HepG2 (cell line): ENCODE measurements around the gene ACAA2. TPM values are rescaled to one million over a fixed set of nuclear protein-coding genes. Genes with fewer than 3 reads are reported as not detected.

ENCODE experiments used
- CERS6 ChIP-seq: sonication (generic); formaldehyde crosslinking; IDR thresholded peaks from 2 replicates; pipeline ENCODE4 v1.5.0; 2020; ENCODE audit warnings: missing genetic modification reagents
- MXI1 ChIP-seq: IDR thresholded peaks from 3 replicates; pipeline ENCODE4 v1.6.1; 2012; ENCODE audit warnings: low read depth, low read length, inconsistent platforms, borderline replicate concordance
- NCOA2 ChIP-seq: sonication (generic); formaldehyde crosslinking; IDR thresholded peaks from 2 replicates; pipeline ENCODE4 v1.8.0; 2022; ENCODE audit warnings: inconsistent platforms
- ONECUT2 ChIP-seq: sonication (generic); formaldehyde crosslinking; IDR thresholded peaks from 2 replicates; pipeline ENCODE4 v1.4.0; 2020; ENCODE audit warnings: missing genetic modification reagents
- SOX5 ChIP-seq: IDR thresholded peaks from 2 replicates; pipeline ENCODE4 v1.6.1; 2016; ENCODE audit warnings: borderline replicate concordance
- SP5 ChIP-seq: IDR thresholded peaks from 2 replicates; pipeline ENCODE4 v1.6.1; 2016; ENCODE audit warnings: low read depth, borderline replicate concordance
- TAF15 ChIP-seq: fragments of 200-400 bp; formaldehyde crosslinking; IDR thresholded peaks from one replicate; pipeline ENCODE4 v1.6.1; 2018; ENCODE audit warnings: mild to moderate bottlenecking, low read depth, low read length; ENCODE audit not compliant: poor library complexity, severe bottlenecking
- TCF7 ChIP-seq: sonication (generic); IDR thresholded peaks from 2 replicates; pipeline ENCODE4 v1.6.1; 2016; ENCODE audit warnings: antibody characterized with exemption, low read depth
- TFAP4 ChIP-seq: sonication (generic); IDR thresholded peaks from 2 replicates; pipeline ENCODE4 v1.6.1; 2016; ENCODE audit warnings: low read depth, borderline replicate concordance
- THRA ChIP-seq: sonication (generic); formaldehyde crosslinking; IDR thresholded peaks from 2 replicates; pipeline ENCODE4 v1.4.0; 2020; ENCODE audit warnings: missing genetic modification reagents, borderline replicate concordance
- ZBTB1 ChIP-seq: sonication (generic); formaldehyde crosslinking; IDR thresholded peaks from 2 replicates; pipeline ENCODE4 v1.4.0; 2020; ENCODE audit warnings: missing genetic modification reagents, borderline replicate concordance
- ZBTB34 ChIP-seq: sonication (generic); formaldehyde crosslinking; IDR thresholded peaks from 2 replicates; pipeline ENCODE4 v1.8.0; 2022; ENCODE audit warnings: mild to moderate bottlenecking, missing genetic modification reagents
- ZBTB39 ChIP-seq: sonication (generic); formaldehyde crosslinking; IDR thresholded peaks from 2 replicates; pipeline ENCODE4 v1.5.0; 2020; ENCODE audit warnings: missing genetic modification reagents
- ZGPAT ChIP-seq: IDR thresholded peaks from 2 replicates; pipeline ENCODE4 v1.6.1; 2016; ENCODE audit warnings: mild to moderate bottlenecking
- ZNF235 ChIP-seq: sonication (generic); formaldehyde crosslinking; IDR thresholded peaks from 2 replicates; pipeline ENCODE4 v1.8.1; 2023; ENCODE audit warnings: mild to moderate bottlenecking, missing genetic modification reagents, borderline replicate concordance
- ZNF503 ChIP-seq: sonication (generic); formaldehyde crosslinking; IDR thresholded peaks from 2 replicates; pipeline ENCODE4 v1.4.0; 2020; ENCODE audit warnings: missing genetic modification reagents
- ZNF639 ChIP-seq: conservative IDR thresholded peaks from 2 replicates; pipeline ENCODE4 v1.6.1; 2018; ENCODE audit warnings: missing genetic modification reagents
- ZNF713 ChIP-seq: sonication (generic); formaldehyde crosslinking; IDR thresholded peaks from 2 replicates; pipeline ENCODE4 v1.4.0; 2020; ENCODE audit warnings: mild to moderate bottlenecking, missing genetic modification reagents
- polyA plus RNA-seq, 8 experiments: library from polyadenylated mRNA; depleted of rRNA in 3 of 8; stranded (reverse) in 7 of 8; unstranded in 1 of 8; fragments of >200 nt; fragmentation: Illumina TruSeq in 4 of 8; extraction: Trizol in 4 of 8; gene quantifications; 2 replicates each; pipeline versions ENCODE4 v1.2.1 to v1.2.3, GENCODE V29; 2011 to 2016; ENCODE audit warnings: low read depth in 4 of 8, missing spikeins in 1 of 8, mixed read lengths in 1 of 8; ENCODE audit not compliant: insufficient read depth in 1 of 8
- total RNA-seq, 5 experiments: library from RNA; depleted of rRNA; stranded (reverse); fragments of >200 nt; fragmentation: Illumina TruSeq; extraction: Trizol; gene quantifications; 2 replicates each; pipeline ENCODE4 v1.2.3, GENCODE V29; 2016; ENCODE audit warnings: low read depth in 1 of 5

The ACAA2 gene
- total and polyA plus RNA-seq, 2 of the 13 experiments (the other 11 are each of a cell fraction or from before 2014, with no cell fraction given), result 51.6 to 182 TPM

GRCh38 chr18:49832221-49832647 lies 18.9 kb upstream of the ACAA2 start (continued):
- TF ChIP-seq TFAP4 (peak; percentile 76; the same call in 1 of the 2 replicates), TCF7 (peak; percentile 68), SOX5 (CRISPR knock-in tag) (peak; percentile 91), ZBTB1 (no peak), THRA (CRISPR knock-in tag) (no peak; the same call in 1 of the 2 replicates), ZNF503 (CRISPR knock-in tag) (peak; percentile 82), MXI1 (0 out of 3 replicates have a peak, but pooled peaks have one; percentile 12), ONECUT2 (CRISPR knock-in tag) (peak; percentile 96), ZBTB34 (CRISPR knock-in tag) (peak; percentile 35; the same call in 1 of the 2 replicates), ZNF713 (CRISPR knock-in tag) (no peak), ZBTB39 (CRISPR knock-in tag) (peak; percentile 93), CERS6 (CRISPR knock-in tag) (no peak), ZNF235 (CRISPR knock-in tag) (no peak), TAF15 (no peak), NCOA2 (CRISPR knock-in tag) (peak; percentile 85), ZGPAT (peak; percentile 82), SP5 (CRISPR knock-in tag) (no peak; the same call in 1 of the 2 replicates), ZNF639 (no peak)
